Right kidney (tissue), 9 donors: ENCODE data around the gene C19orf47.

ENCODE experiments used
- DNase-seq: peaks from one replicate; pipeline ENCODE4 v3.0.0-alpha.2; 2016
- long read RNA-seq, 8 donors: transcript quantifications; one replicate each; lab custom pipeline, GENCODE V29; 2026

The C19orf47 gene
- long read RNA-seq, donor 1 = 0 reads
- long read RNA-seq, donor 2, partial matches to known transcripts = 0 of 7 reads
- long read RNA-seq, donor 2, other reads (novel, unspliced or antisense) = 5 of 7 reads
- long read RNA-seq, donor 3, partial matches to known transcripts = 169 of 186 reads
- long read RNA-seq, donor 3, other reads (novel, unspliced or antisense) = 17 of 186 reads
- long read RNA-seq, donor 4, partial matches to known transcripts = 0 of 1 reads
- long read RNA-seq, donor 4, other reads (novel, unspliced or antisense) = 0 of 1 reads
- long read RNA-seq, donor 5 = 0 reads
- long read RNA-seq, donor 6, partial matches to known transcripts = 362 of 376 reads
- long read RNA-seq, donor 6, other reads (novel, unspliced or antisense) = 14 of 376 reads
- long read RNA-seq, donor 7 = 0 reads
- long read RNA-seq, donor 8, partial matches to known transcripts = 175 of 200 reads
- long read RNA-seq, donor 8, other reads (novel, unspliced or antisense) = 25 of 200 reads

- peak; percentile 82 for DNase-seq
Measured at GRCh38 chr19:40348125-40348913, at the start of gene C19orf47, which contains the start of gene PLD3. TSS of gene C19orf47 (minus strand) at chr19:40348397. CDS start at chr19:40341857, 6,540 bp downstream. TSS of gene PLD3 (plus strand) at chr19:40348695. CDS start at chr19:40366484, 17,789 bp downstream.

GRCh38 chr19:40397568-40397906, 49.3 kb upstream of the C19orf47 start:
- DNase-seq = no peak

- DNase-seq = no peak
Measured at GRCh38 chr19:40396886-40397567, 48.8 kb upstream of the C19orf47 start.

GRCh38 chr19:40395956-40396355, 47.8 kb upstream of the C19orf47 start:
- DNase-seq = no peak

- DNase-seq = no peak
Measured at GRCh38 chr19:40394816-40395210, 46.6 kb upstream of the C19orf47 start.

GRCh38 chr19:40393894-40394815, 46.0 kb upstream of the C19orf47 start:
- no peak for DNase-seq

GRCh38 chr19:40392894-40393517, 44.8 kb upstream of the C19orf47 start:
- DNase-seq = no peak

- no peak for DNase-seq
Measured at GRCh38 chr19:40392123-40392522, 43.9 kb upstream of the C19orf47 start.

- DNase-seq = no peak
Measured at GRCh38 chr19:40390084-40390742, 42.0 kb upstream of the C19orf47 start, which contains the start of gene HIPK4. TSS of gene HIPK4 (minus strand) at chr19:40390181. CDS start at chr19:40389902, 279 bp downstream.

GRCh38 chr19:40389404-40390083, 41.3 kb upstream of the C19orf47 start:
- no peak for DNase-seq

GRCh38 chr19:40388481-40388880, 40.3 kb upstream of the C19orf47 start:
- DNase-seq = no peak

GRCh38 chr19:40387155-40387554, 39.0 kb upstream of the C19orf47 start:
- DNase-seq = no peak

- DNase-seq = no peak
Measured at GRCh38 chr19:40383668-40384248, 35.6 kb upstream of the C19orf47 start.

- DNase-seq = no peak
Measured at GRCh38 chr19:40381321-40381720, 33.1 kb upstream of the C19orf47 start.

- no peak for DNase-seq
Measured at GRCh38 chr19:40380199-40381037, 32.2 kb upstream of the C19orf47 start.

- no peak for DNase-seq
Measured at GRCh38 chr19:40379446-40380198, 31.4 kb upstream of the C19orf47 start.

GRCh38 chr19:40378509-40378908, 30.3 kb upstream of the C19orf47 start:
- no peak for DNase-seq
